Kidney (tissue), 14 donors: Measurements from ENCODE around the gene TBCD. TPM values are rescaled to one million over a fixed set of nuclear protein-coding genes. Genes with fewer than 3 reads are reported as not detected.
A peak's percentile ranks its signal among the peaks of the same experiment; 100 is the strongest.

Experiments
- DNase-seq, 5 donors: peaks; one replicate each; pipeline ENCODE4 v3.0.0-alpha.2; 2013 to 2020
- FAIRE-seq: peaks from 2 replicates; lab custom pipeline; 2012; peaks lifted over from hg19 to GRCh38; lab: Jason Lieb, UNC
- H3K27ac ChIP-seq, 2 donors: one replicate each; pipeline ENCODE4 v1.7.0; 2013; ENCODE audit warnings: low read depth in 2 of 2, low read length in 2 of 2, inconsistent platforms in 1 of 2
- H3K27me3 ChIP-seq: one replicate; pipeline ENCODE4 v1.7.1; 2013; ENCODE audit warnings: low read length, inconsistent platforms; ENCODE audit not compliant: control insufficient read depth, insufficient read depth
- H3K36me3 ChIP-seq, 3 donors: one replicate each; pipeline versions ENCODE4 v1.7.0 to v1.7.1; 2013; ENCODE audit warnings: low read length in 3 of 3, control low read depth in 1 of 3, inconsistent platforms in 1 of 3; ENCODE audit not compliant: insufficient read depth in 3 of 3, control insufficient read depth in 2 of 3
- H3K4me1 ChIP-seq, 3 donors: one replicate each; pipeline versions ENCODE4 v1.7.0 to v1.7.1; 2013; ENCODE audit warnings: low read length in 3 of 3, inconsistent platforms in 1 of 3, low read depth in 1 of 3; ENCODE audit not compliant: control insufficient read depth in 2 of 3, insufficient read depth in 2 of 3
- H3K4me3 ChIP-seq, 3 donors: one replicate each; pipeline versions ENCODE4 v1.7.0 to v1.8.1; 2013; ENCODE audit warnings: low read length in 3 of 3, control low read depth in 1 of 3, inconsistent platforms in 1 of 3
- H3K9ac ChIP-seq, 3 donors: one replicate each; pipeline versions ENCODE4 v1.7.0 to v1.7.1; 2013; ENCODE audit warnings: low read length in 3 of 3, control low read depth in 1 of 3, inconsistent platforms in 1 of 3
- H3K9me3 ChIP-seq, 3 donors: one replicate each; pipeline versions ENCODE4 v1.7.0 to v1.7.1; 2013; ENCODE audit warnings: low read length in 3 of 3, control low read depth in 1 of 3, inconsistent platforms in 1 of 3; ENCODE audit not compliant: control insufficient read depth in 2 of 3, insufficient read depth in 1 of 3
- CTCF ChIP-seq: IDR thresholded peaks from 3 replicates; pipeline ENCODE4 v1.5.1; 2012; ENCODE audit warnings: mild to moderate bottlenecking, moderate library complexity, borderline replicate concordance; ENCODE audit not compliant: insufficient read depth; ENCODE audit errors: extremely low read depth
- intact Hi-C: fragments of 100-400 bp; cut with DNase I; formaldehyde crosslinking; loops from one replicate; pipeline ENCODE4 v1.11.1; 2022
- polyA plus RNA-seq: library from polyadenylated mRNA; stranded (reverse); fragments of 350-450 nt; fragmentation: Illumina TruSeq; extraction: RNeasy Lipid Tissue Mini Kit (QIAGEN cat#74804); gene quantifications from one replicate; pipeline ENCODE4 v1.2.3, GENCODE V29; 2014; ENCODE audit warnings: low read depth, low replicate concordance; ENCODE audit not compliant: insufficient read depth
- total RNA-seq: library from RNA; stranded (reverse); fragmentation: NEBNext Ultra II Directional; extraction: Animal tissue kit (Norgen Biotek cat#: 25700); gene quantifications from one replicate; pipeline ENCODE4 v1.2.1, GENCODE V29; 2021
- donor health status: control.
- donor health status: control.
- donor health status: control.
- donor health status: control.
- donor health status: control.
- donor health status: DM: yes; HTN: yes; CAD: no.
- donor health status: Normal renal cell carcinoma (clear cell type).

TBCD gene
- total and polyA plus RNA-seq, 2 donors from 2014 or later: 72.8 to 78.7 TPM

DNA sequence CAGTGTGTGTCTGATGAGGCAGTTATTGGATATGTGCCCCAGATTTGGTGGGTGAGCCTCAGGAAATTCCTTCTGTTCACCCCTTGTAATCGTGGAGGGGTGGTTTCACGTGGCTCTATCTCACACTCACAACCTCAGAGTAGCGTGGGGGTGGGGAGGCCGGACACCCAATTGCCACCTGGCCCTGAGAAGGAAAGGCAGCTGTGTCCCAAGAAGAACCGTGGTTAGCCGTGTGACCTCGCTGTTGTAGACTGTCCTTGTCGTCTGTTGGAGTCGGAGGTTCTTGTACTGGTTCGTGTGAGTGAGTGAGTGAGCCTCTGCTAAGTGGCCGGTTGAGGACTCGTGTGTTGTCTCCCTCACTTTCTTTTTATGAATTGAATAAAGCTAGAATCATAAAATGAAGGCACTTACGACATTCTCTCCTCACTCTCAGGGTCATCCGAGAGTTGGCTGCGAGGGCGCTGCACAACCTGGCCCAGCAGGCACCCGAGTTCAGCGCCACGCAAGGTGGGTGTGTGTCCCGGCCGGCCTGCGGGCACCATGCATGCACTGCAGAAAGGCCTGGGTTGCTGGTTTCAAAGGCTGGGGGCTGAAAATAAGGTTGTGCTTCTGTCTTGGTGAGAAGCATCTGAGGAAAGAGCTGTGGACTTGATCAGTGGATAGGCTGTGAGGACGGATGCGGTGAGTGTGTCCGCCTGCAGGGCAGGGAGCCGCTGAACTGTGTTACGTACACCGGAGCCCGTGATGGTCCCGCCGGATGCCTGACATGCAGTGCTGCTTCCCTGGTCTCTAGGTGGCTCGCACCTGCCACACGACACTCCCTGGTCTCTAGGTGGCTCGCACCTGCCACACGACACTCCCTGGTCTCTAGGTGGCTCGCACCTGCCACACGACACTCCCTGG is 151.4 kb downstream of the TBCD start:
- TF ChIP-seq CTCF: no peak
- peaks cover 0 to 10% (median 8%) of the 10 kb centered on the region in 3 donors for H3K36me3 ChIP-seq
- intact Hi-C loops: no loop called here
- peaks cover 0 to 5% (median 0%) of the 10 kb centered on the region in 3 donors for H3K4me1 ChIP-seq
- H3K4me3 ChIP-seq: no peak overlapping the region
- no peaks in the 10 kb centered on the region for H3K9me3 ChIP-seq
- FAIRE-seq: no peak
- DNase-seq: peak in 1 of 5 donors; percentile 55
- H3K9ac ChIP-seq: no peak overlapping the region
- H3K27ac ChIP-seq: no peak overlapping the region
- H3K27me3 ChIP-seq: no peaks in the 10 kb centered on the region

DNA sequence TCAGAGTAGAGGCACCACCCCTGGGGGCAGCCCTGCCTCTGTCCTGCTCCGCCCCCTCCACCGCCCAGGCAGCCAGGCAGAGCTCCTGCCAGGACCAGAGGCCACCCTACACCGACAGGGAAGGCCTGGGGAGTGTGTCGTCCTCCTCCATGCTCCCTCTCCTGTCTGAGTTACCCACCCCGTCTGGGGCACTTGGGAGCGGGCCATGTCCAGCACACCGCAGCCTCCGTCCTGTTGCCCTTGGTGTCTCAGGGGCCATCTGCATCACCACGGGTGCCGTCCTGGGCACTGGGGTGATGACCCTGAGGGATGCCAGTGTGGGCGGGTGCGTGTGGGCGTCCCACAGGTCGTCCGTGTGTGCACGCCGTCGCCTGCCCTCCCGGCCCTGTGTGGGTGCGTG is 153.3 kb downstream of the TBCD start:
- no peak for TF ChIP-seq CTCF
- intact Hi-C loops: no loop called here
- H3K27ac ChIP-seq: no peak overlapping the region
- H3K4me3 ChIP-seq: no peak overlapping the region
- DNase-seq (peak in 1 of 5 donors; percentile 66), FAIRE-seq (no peak)
- H3K36me3 ChIP-seq: peaks cover 0 to 10% (median 6%) of the 10 kb centered on the region in 3 donors
- H3K27me3 ChIP-seq: no peaks in the 10 kb centered on the region
- H3K4me1 ChIP-seq: no peaks in the 10 kb centered on the region
- no peak overlapping the region for H3K9ac ChIP-seq
- H3K9me3 ChIP-seq: no peaks in the 10 kb centered on the region

DNA sequence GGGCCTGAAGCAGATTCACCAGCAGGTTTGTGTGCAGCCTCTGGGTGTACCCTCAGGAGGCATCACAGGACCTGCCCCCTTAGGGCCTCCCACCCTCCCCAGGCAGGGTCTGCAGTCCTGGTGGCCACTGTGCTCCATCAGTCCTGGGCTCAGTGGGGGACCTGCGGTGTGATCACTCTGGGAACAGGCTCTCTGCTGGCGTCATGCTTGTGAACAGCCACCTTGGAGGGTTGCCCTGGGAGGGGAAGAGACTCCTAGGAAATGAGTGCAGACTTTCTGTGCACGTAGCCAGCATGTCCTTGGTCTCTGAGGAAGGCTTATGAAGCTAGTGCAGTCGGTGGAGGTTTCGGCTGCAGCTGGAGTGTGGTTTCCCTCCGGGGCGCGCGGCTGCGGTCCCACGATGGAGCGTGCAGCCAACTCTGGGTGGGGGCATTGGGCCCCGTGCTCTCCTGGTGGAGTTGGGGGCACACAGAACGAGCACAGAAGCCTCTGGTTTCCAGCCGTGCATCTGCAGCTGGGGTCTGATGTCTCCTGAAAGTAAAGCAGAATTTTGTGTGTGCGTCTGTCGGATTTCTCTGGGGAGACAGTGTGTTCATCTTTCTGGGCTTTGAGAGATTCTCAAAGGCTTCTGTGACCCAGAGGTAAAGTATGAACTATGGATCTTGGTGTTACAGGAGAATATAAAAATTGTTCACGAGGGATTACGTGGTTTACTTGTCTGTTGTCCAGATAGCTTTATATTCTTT is 156.1 kb downstream of the TBCD start:
- peak in 1 of 5 donors; percentile 51 for DNase-seq
- H3K9ac ChIP-seq: no peak overlapping the region
- peaks cover 0 to 10% (median 6%) of the 10 kb centered on the region in 3 donors for H3K36me3 ChIP-seq
- TF ChIP-seq CTCF: no peak
- FAIRE-seq: no peak
- intact Hi-C loops: no loop called here
- H3K27me3 ChIP-seq: no peaks in the 10 kb centered on the region
- no peaks in the 10 kb centered on the region for H3K9me3 ChIP-seq
- no peak overlapping the region for H3K4me3 ChIP-seq
- no peak overlapping the region for H3K27ac ChIP-seq
- no peaks in the 10 kb centered on the region for H3K4me1 ChIP-seq
